GM12878 (cell line): ENCODE results near the gene PRCC. TPM values are rescaled to one million over a fixed set of nuclear protein-coding genes. Genes with fewer than 3 reads are reported as not detected.

Source experiments
- ATAC-seq: fragments of 200-7000 bp; cut with Tn5 transposase; 3 replicates; pipeline ENCODE4 v1.9.1; 2020; ENCODE audit warnings: mild to moderate bottlenecking, moderate library complexity
- BruUV-seq: library from RNA; stranded (reverse); fragments of 400-500 nt; replicated peaks from 2 replicates; lab custom pipeline; 2021; lab: Mats Ljungman, UMichigan
- CTCF ChIA-PET: fragments of 300-600 bp; sonication (Branson Sonifier 250); formaldehyde crosslinking; extraction: SDS; loops from one replicate; lab custom pipeline; 2021; ENCODE audit warnings: inconsistent platforms; lab: Yijun Ruan, JAX
- POLR2A ChIA-PET: fragments of 350-600 bp; formaldehyde crosslinking; extraction: SDS; loops from one replicate; lab custom pipeline; 2021; ENCODE audit warnings: inconsistent platforms; lab: Charles Lee
- RAD21 ChIA-PET: fragments of 300-600 bp; sonication (Branson Sonifier 250); formaldehyde crosslinking; loops from one replicate; lab custom pipeline; 2023; ENCODE audit warnings: antibody characterized with exemption; ENCODE audit not compliant: unreplicated experiment; lab: Charles Lee
- SMC1A ChIA-PET: fragments of 300-600 bp; sonication (Branson Sonifier 250); formaldehyde crosslinking; loops from one replicate; lab custom pipeline; 2023; ENCODE audit not compliant: unreplicated experiment, uncharacterized antibody; lab: Charles Lee
- DNase-seq: peaks from one replicate; pipeline ENCODE4 v3.0.0-alpha.2; 2011; ENCODE audit warnings: low read depth, low spot score
- FAIRE-seq: peaks from 3 replicates; lab custom pipeline; 2011; peaks lifted over from hg19 to GRCh38; lab: Jason Lieb, UNC
- H2AFZ ChIP-seq: 2 replicates; pipeline ENCODE4 v1.6.0; 2011; ENCODE audit warnings: low read depth, low read length, control low read depth; ENCODE audit not compliant: control insufficient read depth
- H3K27ac ChIP-seq: 2 replicates; pipeline ENCODE4 v1.5.1; 2011; ENCODE audit warnings: control low read depth; ENCODE audit not compliant: control insufficient read depth, insufficient read depth
- H3K27me3 ChIP-seq, 2 experiments: replicated peaks in 1 of 2; 2 replicates each; pipeline versions ENCODE4 v1.6.0 to v1.6.1; 2011; ENCODE audit warnings: low read length in 1 of 2; ENCODE audit not compliant: control insufficient read depth in 2 of 2, insufficient read depth in 2 of 2
- H3K36me3 ChIP-seq, 2 experiments: 2 replicates each; pipeline ENCODE4 v1.5.1; 2011; ENCODE audit warnings: low read length in 1 of 2; ENCODE audit not compliant: control insufficient read depth in 2 of 2, insufficient read depth in 2 of 2
- H3K4me1 ChIP-seq: 2 replicates; pipeline ENCODE4 v1.6.1; 2011; ENCODE audit warnings: mild to moderate bottlenecking, low read length, moderate library complexity, mixed read lengths; ENCODE audit not compliant: control insufficient read depth, insufficient read depth
- H3K4me2 ChIP-seq: 2 replicates; pipeline ENCODE4 v1.6.0; 2011; ENCODE audit warnings: control low read depth; ENCODE audit not compliant: control insufficient read depth, insufficient read depth
- H3K4me3 ChIP-seq: fragments of 200-600 bp; sonication (generic); 2 replicates; pipeline ENCODE4 v1.5.1; 2016
- H3K79me2 ChIP-seq: 2 replicates; pipeline ENCODE4 v1.6.0; 2011; ENCODE audit warnings: low read length; ENCODE audit not compliant: control insufficient read depth, insufficient read depth
- H3K9ac ChIP-seq: 2 replicates; pipeline ENCODE4 v1.8.0; 2011; ENCODE audit warnings: low read length, control low read depth, mixed read lengths; ENCODE audit not compliant: control insufficient read depth, insufficient read depth
- H3K9me3 ChIP-seq: replicated peaks from 3 replicates; pipeline ENCODE4 v1.5.1; 2011; ENCODE audit warnings: mild to moderate bottlenecking, low read length; ENCODE audit not compliant: control insufficient read depth, insufficient read depth
- H4K20me1 ChIP-seq: 2 replicates; pipeline ENCODE4 v1.6.0; 2011; ENCODE audit not compliant: control insufficient read depth, insufficient read depth
- ATF7 ChIP-seq: fragments of 450-650 bp; IDR thresholded peaks from 2 replicates; pipeline ENCODE4 v1.6.1; 2016; ENCODE audit warnings: low read depth, mild to moderate bottlenecking
- BHLHE40 ChIP-seq, 2 experiments: fragments of 450-650 bp in 1 of 2; IDR thresholded peaks; 2 replicates each; pipeline ENCODE4 v1.6.1; 2011 to 2017; ENCODE audit warnings: low read depth in 2 of 2, borderline replicate concordance in 1 of 2, improper control_type of control experiment in 1 of 2, low read length in 1 of 2, mild to moderate bottlenecking in 1 of 2
- CHD1 ChIP-seq: IDR thresholded peaks from 2 replicates; pipeline ENCODE4 v1.6.1; 2012; ENCODE audit warnings: low read depth, low read length, improper control_type of control experiment
- HDGF ChIP-seq: fragments of 450-650 bp; IDR thresholded peaks from 2 replicates; pipeline ENCODE4 v1.6.1; 2016; ENCODE audit warnings: antibody characterized with exemption
- JUNB ChIP-seq: IDR thresholded peaks from 2 replicates; pipeline ENCODE4 v1.6.1; 2016; ENCODE audit warnings: antibody characterized with exemption, mild to moderate bottlenecking
- MXI1 ChIP-seq: fragments of 150-350 bp; IDR thresholded peaks from 2 replicates; pipeline ENCODE4 v1.6.1; 2011; ENCODE audit warnings: low read depth, mild to moderate bottlenecking, inconsistent platforms, low read length, improper control_type of control experiment
- SMARCA5 ChIP-seq: fragments of 450-650 bp; IDR thresholded peaks from 2 replicates; pipeline ENCODE4 v1.6.1; 2017; ENCODE audit warnings: mild to moderate bottlenecking
- SPI1 ChIP-seq: IDR thresholded peaks from 2 replicates; pipeline ENCODE4 v1.6.1; 2011; ENCODE audit warnings: low read depth, mild to moderate bottlenecking, low read length, moderate library complexity, borderline replicate concordance; ENCODE audit not compliant: insufficient read depth
- SREBF2 ChIP-seq: IDR thresholded peaks from 2 replicates; pipeline ENCODE4 v1.6.1; 2012; ENCODE audit warnings: mild to moderate bottlenecking, low read length
- STAT3 ChIP-seq: IDR thresholded peaks from 2 replicates; pipeline ENCODE4 v1.6.1; 2011; ENCODE audit warnings: low read depth, low read length, improper control_type of control experiment
- WRNIP1 ChIP-seq: IDR thresholded peaks from 2 replicates; pipeline ENCODE4 v1.6.1; 2011; ENCODE audit warnings: low read depth, low read length, improper control_type of control experiment, borderline replicate concordance
- WGBS: methylation state at CpG from one replicate; pipeline ENCODE4 v1.1.6; 2016; ENCODE audit warnings: low lambda C conversion rate; ENCODE audit not compliant: insufficient replicate concordance, insufficient coverage; ENCODE audit errors: missing lambda C conversion rate; 5-methylcytosine and 5-hydroxymethylcytosine counted together
- in situ Hi-C: fragments of 300-500 bp; cut with MboI; formaldehyde crosslinking; loops from 9 replicates; pipeline ENCODE4 v1.14.3; 2018; ENCODE audit warnings: mixed read lengths
- intact Hi-C: fragments of 100-400 bp; cut with micrococcal nuclease; formaldehyde crosslinking; loops from one replicate; pipeline ENCODE4 v1.14.2; 2022; ENCODE audit not compliant: unreplicated experiment
- polyA plus RNA-seq, 11 experiments: library from polyadenylated mRNA; depleted of rRNA in 4 of 11; unstranded in 6 of 11; stranded (reverse) in 5 of 11; fragments of >200 nt; fragmentation: Nextera tagmentation in 4 of 11; fragmentation: Illumina TruSeq in 1 of 11; extraction: Ambion mirVana in 4 of 11; extraction: Trizol in 1 of 11; gene quantifications; 1 replicate in 1 of 11; 2 replicates in 10 of 11; pipeline versions ENCODE4 v1.2.1 to v1.2.3, GENCODE V29; 2011 to 2016; ENCODE audit warnings: inconsistent platforms in 2 of 11, missing spikeins in 2 of 11, low read depth in 1 of 11
- total RNA-seq, 4 experiments: library from RNA; depleted of rRNA in 3 of 4; stranded (reverse); fragments of >200 nt in 3 of 4; fragmentation: Illumina TruSeq in 1 of 4; extraction: Trizol in 1 of 4; gene quantifications; 2 replicates each; pipeline versions ENCODE4 v1.2.1 to v1.2.3, GENCODE V29; 2013 to 2021
- TF ChIP-seq, protein P1 (sequence below): IDR thresholded peaks from 2 replicates; pipeline ENCODE4 v1.6.1; 2011; ENCODE audit warnings: mild to moderate bottlenecking, low read depth, low read length, moderate library complexity; ENCODE audit not compliant: insufficient replicate concordance
- TF ChIP-seq, protein P2 (sequence below): fragments of 150-350 bp; IDR thresholded peaks from 2 replicates; pipeline ENCODE4 v1.6.1; 2016; ENCODE audit warnings: low read depth, low read length
- TF ChIP-seq, protein P3 (sequence below): IDR thresholded peaks from 2 replicates; pipeline ENCODE4 v1.6.1; 2012; ENCODE audit warnings: low read length, inconsistent platforms
- TF ChIP-seq, protein P4 (sequence below): fragments of 450-650 bp; IDR thresholded peaks from 2 replicates; pipeline ENCODE4 v1.6.1; 2017; ENCODE audit warnings: borderline replicate concordance

PRCC gene
- total and polyA plus RNA-seq, 10 of the 15 experiments (the other 5 are each of a cell fraction or from before 2014, with no cell fraction given): 23.8 to 132 (median 63.1) TPM

DNA sequence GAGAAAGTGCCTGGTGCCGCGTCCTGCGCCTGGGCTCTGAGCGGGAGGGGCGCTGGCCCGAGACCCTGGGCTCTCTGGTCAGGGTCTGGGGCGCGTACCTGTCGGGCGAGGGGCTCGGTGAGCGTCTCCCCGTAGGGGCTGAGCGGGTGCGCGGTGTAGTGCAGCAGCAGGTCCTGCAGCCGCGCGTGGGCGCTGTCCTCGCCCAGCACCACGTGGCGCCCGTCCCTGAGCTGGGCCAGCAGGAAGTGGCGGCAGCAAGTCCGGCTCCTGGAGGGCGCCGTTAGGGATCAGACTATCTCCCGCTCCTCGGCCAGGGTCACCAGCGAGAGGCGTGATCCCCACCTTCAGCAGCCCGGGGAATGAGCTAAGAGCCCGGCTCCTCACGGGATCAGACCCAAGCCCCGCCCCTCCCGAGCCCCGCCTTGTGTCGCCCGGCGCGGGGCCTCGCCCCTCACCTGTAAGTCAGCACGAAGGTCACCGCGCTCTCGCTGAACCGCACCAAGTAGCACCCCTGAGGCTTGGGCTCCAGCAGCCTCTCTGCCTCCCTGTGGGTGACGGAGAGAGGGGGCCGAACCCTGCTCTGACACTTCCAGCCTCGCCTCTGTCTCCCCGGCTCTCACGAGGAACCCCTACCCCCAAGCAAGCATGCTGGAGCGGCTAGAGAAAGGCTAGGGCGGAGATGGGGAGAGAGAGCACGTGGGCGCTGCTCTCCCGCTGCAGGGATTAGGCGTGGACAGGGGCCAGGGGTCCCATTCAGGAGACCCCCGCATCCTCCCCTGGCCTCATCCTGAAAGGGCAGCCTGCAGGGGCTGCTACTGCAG is 46.6 kb downstream of the PRCC start:
- ChIA-PET POLR2A (interaction anchor here (0.6 to 1.4 kb wide), 4 partner anchors 12 to 86 kb away, joined by 3 read pairs; partner anchors contain the start of genes ISG20L2 and METTL25B), SMC1A (interaction anchor here (0.9 to 1.3 kb wide), 3 partner anchors 11 to 92 kb away, joined by 3 read pairs; no protein-coding TSS in a partner anchor), CTCF (interaction anchor here (0.7 to 8.5 kb wide), 21 partner anchors 8 to 237 kb away, joined by 3 to 60 read pairs (median 5); partner anchors contain the start of genes INSRR, METTL25B and NTRK1), RAD21 (interaction anchor here (1.0 to 1.7 kb wide), 3 partner anchors 23 to 87 kb away, joined by 6 to 8 read pairs (median 7); no protein-coding TSS in a partner anchor)
- ATAC-seq: peak; percentile 69
- Histone ChIP-seq H3K9me3 (no peaks in the 10 kb centered on the region), H4K20me1 (no peaks in the 10 kb centered on the region), H3K4me3 (peak overlapping the region; percentile 59; the same call in 1 of the 2 replicates), H3K79me2 (no peaks in the 10 kb centered on the region), H3K4me2 (peak overlapping the region; percentile 88), H3K27me3 (no peaks in the 10 kb centered on the region), H3K4me1 (peaks cover 20% of the 10 kb centered on the region), H2AFZ (peak overlapping the region; percentile 84), H3K9ac (peak overlapping the region; percentile 35; the same call in 1 of the 2 replicates), H3K27ac (no peak overlapping the region), H3K36me3 (no peaks in the 10 kb centered on the region; a peak in 1 of 4 replicates)
- in situ Hi-C loops (no loop called here), intact Hi-C loops (no loop called here)
- WGBS: 17% methylated on average over 55 of the region's 60 CpGs
- DNase-seq: no peak
- FAIRE-seq: peak; percentile 13
- no TSS peak for BruUV-seq
- TF ChIP-seq HDGF (no peak; the same call in 1 of the 2 replicates), WRNIP1 (no peak), BHLHE40 (IDR thresholded peaks at IDR 0.05; ENCODE audit: borderline replicate concordance in 1 of 2, low read depth in 2 of 2, low read length in 1 of 2) (peak; percentile 38 to 92; a peak in 2 of 4 replicates), SREBF2 (no peak), SPI1 (no peak), MXI1 (peak; percentile 84), JUNB (no peak), CHD1 (no peak), STAT3 (no peak), SMARCA5 (peak; percentile 78), ATF7 (no peak)
- TF ChIP-seq, protein P1, sequence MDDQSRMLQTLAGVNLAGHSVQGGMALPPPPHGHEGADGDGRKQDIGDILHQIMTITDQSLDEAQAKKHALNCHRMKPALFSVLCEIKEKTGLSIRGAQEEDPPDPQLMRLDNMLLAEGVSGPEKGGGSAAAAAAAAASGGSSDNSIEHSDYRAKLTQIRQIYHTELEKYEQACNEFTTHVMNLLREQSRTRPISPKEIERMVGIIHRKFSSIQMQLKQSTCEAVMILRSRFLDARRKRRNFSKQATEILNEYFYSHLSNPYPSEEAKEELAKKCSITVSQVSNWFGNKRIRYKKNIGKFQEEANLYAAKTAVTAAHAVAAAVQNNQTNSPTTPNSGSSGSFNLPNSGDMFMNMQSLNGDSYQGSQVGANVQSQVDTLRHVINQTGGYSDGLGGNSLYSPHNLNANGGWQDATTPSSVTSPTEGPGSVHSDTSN: no peak
- TF ChIP-seq, protein P2, sequence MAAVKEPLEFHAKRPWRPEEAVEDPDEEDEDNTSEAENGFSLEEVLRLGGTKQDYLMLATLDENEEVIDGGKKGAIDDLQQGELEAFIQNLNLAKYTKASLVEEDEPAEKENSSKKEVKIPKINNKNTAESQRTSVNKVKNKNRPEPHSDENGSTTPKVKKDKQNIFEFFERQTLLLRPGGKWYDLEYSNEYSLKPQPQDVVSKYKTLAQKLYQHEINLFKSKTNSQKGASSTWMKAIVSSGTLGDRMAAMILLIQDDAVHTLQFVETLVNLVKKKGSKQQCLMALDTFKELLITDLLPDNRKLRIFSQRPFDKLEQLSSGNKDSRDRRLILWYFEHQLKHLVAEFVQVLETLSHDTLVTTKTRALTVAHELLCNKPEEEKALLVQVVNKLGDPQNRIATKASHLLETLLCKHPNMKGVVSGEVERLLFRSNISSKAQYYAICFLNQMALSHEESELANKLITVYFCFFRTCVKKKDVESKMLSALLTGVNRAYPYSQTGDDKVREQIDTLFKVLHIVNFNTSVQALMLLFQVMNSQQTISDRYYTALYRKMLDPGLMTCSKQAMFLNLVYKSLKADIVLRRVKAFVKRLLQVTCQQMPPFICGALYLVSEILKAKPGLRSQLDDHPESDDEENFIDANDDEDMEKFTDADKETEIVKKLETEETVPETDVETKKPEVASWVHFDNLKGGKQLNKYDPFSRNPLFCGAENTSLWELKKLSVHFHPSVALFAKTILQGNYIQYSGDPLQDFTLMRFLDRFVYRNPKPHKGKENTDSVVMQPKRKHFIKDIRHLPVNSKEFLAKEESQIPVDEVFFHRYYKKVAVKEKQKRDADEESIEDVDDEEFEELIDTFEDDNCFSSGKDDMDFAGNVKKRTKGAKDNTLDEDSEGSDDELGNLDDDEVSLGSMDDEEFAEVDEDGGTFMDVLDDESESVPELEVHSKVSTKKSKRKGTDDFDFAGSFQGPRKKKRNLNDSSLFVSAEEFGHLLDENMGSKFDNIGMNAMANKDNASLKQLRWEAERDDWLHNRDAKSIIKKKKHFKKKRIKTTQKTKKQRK: no peak
- TF ChIP-seq, protein P3, sequence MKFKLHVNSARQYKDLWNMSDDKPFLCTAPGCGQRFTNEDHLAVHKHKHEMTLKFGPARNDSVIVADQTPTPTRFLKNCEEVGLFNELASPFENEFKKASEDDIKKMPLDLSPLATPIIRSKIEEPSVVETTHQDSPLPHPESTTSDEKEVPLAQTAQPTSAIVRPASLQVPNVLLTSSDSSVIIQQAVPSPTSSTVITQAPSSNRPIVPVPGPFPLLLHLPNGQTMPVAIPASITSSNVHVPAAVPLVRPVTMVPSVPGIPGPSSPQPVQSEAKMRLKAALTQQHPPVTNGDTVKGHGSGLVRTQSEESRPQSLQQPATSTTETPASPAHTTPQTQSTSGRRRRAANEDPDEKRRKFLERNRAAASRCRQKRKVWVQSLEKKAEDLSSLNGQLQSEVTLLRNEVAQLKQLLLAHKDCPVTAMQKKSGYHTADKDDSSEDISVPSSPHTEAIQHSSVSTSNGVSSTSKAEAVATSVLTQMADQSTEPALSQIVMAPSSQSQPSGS: no peak
- TF ChIP-seq, protein P4, sequence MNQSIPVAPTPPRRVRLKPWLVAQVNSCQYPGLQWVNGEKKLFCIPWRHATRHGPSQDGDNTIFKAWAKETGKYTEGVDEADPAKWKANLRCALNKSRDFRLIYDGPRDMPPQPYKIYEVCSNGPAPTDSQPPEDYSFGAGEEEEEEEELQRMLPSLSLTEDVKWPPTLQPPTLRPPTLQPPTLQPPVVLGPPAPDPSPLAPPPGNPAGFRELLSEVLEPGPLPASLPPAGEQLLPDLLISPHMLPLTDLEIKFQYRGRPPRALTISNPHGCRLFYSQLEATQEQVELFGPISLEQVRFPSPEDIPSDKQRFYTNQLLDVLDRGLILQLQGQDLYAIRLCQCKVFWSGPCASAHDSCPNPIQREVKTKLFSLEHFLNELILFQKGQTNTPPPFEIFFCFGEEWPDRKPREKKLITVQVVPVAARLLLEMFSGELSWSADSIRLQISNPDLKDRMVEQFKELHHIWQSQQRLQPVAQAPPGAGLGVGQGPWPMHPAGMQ: no peak
